ENCODE results near the gene RASA3.
"Not testable (repeated sequence)": the region's sequence is repeated elsewhere in the genome, so short reads cannot be mapped to it uniquely, and the experiment has no call there.

The RASA3 gene

GRCh38 chr13:114023716-114024602 is 108.5 kb downstream of the RASA3 start:
- DNase-seq (ENCODE audit: low read depth in 2 of 2, low spot score in 1 of 2): no peak

GRCh38 chr13:114022876-114023275 is 109.5 kb downstream of the RASA3 start:
- no peak for DNase-seq (ENCODE audit: low read depth in 2 of 2, low spot score in 1 of 2)

GRCh38 chr13:114022309-114022669 is 110.1 kb downstream of the RASA3 start:
- DNase-seq (ENCODE audit: low read depth in 2 of 2, low spot score in 1 of 2): no peak

- DNase-seq (ENCODE audit: low read depth in 2 of 2, low spot score in 1 of 2): no peak
Measured at GRCh38 chr13:114021464-114022308, 110.7 kb downstream of the RASA3 start.

- DNase-seq (ENCODE audit: low read depth in 2 of 2, low spot score in 1 of 2): no peak
Measured at GRCh38 chr13:114020750-114021463, 111.5 kb downstream of the RASA3 start.

GRCh38 chr13:114020134-114020533 is 112.3 kb downstream of the RASA3 start:
- DNase-seq (ENCODE audit: low read depth in 2 of 2, low spot score in 1 of 2): not testable (repeated sequence)

GRCh38 chr13:114019367-114019766 is 113.1 kb downstream of the RASA3 start:
- peak in 1 of 2 donors; percentile 17 for DNase-seq (ENCODE audit: low read depth in 2 of 2, low spot score in 1 of 2)

GRCh38 chr13:114018461-114019055 is 113.9 kb downstream of the RASA3 start:
- DNase-seq (ENCODE audit: low read depth in 2 of 2, low spot score in 1 of 2): no peak

- DNase-seq (ENCODE audit: low read depth in 2 of 2, low spot score in 1 of 2): no peak
Measured at GRCh38 chr13:114017966-114018365, 114.5 kb downstream of the RASA3 start.

- no peak for DNase-seq (ENCODE audit: low read depth in 2 of 2, low spot score in 1 of 2)
Measured at GRCh38 chr13:114017028-114017630, 115.3 kb downstream of the RASA3 start.

- no peak for DNase-seq (ENCODE audit: low read depth in 2 of 2, low spot score in 1 of 2)
Measured at GRCh38 chr13:114016321-114017027, 115.9 kb downstream of the RASA3 start.

- DNase-seq (ENCODE audit: low read depth in 2 of 2, low spot score in 1 of 2): no peak
Measured at GRCh38 chr13:114015969-114016295, 116.5 kb downstream of the RASA3 start.

GRCh38 chr13:114015111-114015968 is 117.1 kb downstream of the RASA3 start:
- DNase-seq (ENCODE audit: low read depth in 2 of 2, low spot score in 1 of 2): no peak

GRCh38 chr13:114013952-114014629 is 118.3 kb downstream of the RASA3 start:
- no peak for DNase-seq (ENCODE audit: low read depth in 2 of 2, low spot score in 1 of 2)

- no peak for DNase-seq (ENCODE audit: low read depth in 2 of 2, low spot score in 1 of 2)
Measured at GRCh38 chr13:114013336-114013735, 119.1 kb downstream of the RASA3 start.

GRCh38 chr13:114012921-114013320 is 119.5 kb downstream of the RASA3 start:
- DNase-seq (ENCODE audit: low read depth in 2 of 2, low spot score in 1 of 2): no peak

GRCh38 chr13:114012141-114012540 is 120.3 kb downstream of the RASA3 start:
- no peak for DNase-seq (ENCODE audit: low read depth in 2 of 2, low spot score in 1 of 2)

- no peak for DNase-seq (ENCODE audit: low read depth in 2 of 2, low spot score in 1 of 2)
Measured at GRCh38 chr13:114011226-114011625, 121.2 kb downstream of the RASA3 start.
